CD4-positive, alpha-beta T cell treated with Interleukin-1 beta for 1 hour (primary cell): ENCODE measurements around the gene CSDE1.

Source experiments
- DNase-seq, 2 donors: peaks; one replicate each; pipeline ENCODE4 v3.0.0-alpha.2; 2020 to 2022

The CSDE1 gene

GRCh38 chr1:114746450-114747121, 11.2 kb downstream of the CSDE1 start:
- no peak for DNase-seq

DNA sequence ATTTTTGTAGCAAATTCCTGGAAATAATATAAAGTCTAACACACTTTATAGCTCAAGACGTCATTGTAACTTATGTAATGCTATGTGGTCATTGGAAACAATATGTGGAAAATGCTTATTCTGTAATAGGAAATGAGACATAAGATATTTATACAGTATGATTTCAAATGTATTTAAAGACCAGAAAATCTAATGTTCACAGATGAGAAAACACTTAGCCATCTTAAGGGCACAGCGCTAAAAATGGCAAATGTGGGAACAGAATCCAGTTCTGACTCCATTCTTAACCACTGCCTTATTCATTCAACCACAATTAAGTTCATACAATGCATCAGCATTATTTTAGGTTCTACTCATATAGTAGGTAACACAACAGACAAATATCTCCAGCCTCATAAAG, 12.5 kb downstream of the CSDE1 start:
- DNase-seq = no peak

- DNase-seq = no peak
Observed at GRCh38 chr1:114741963-114742746, 15.6 kb downstream of the CSDE1 start.

DNA sequence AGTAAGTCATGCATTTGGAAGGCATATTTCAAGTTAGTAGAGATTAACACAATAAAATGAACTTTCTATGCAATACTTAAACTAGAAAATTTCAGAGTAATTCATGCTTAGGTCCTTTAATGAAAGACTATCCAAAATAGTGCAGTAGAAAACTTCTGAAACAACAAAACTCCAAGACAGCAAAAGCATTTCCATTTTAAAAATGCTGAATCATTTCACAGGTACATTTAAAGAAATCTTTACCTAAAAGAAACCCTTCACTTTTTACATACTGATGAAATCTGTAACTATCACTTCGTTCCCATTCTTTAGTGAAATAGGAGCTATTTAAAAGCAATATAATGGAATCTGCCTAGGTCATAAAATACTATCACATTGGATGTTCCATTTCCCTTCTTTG, 17.5 kb downstream of the CSDE1 start:
- DNase-seq = no peak

GRCh38 chr1:114737314-114737849, 20.4 kb downstream of the CSDE1 start:
- DNase-seq = no peak

- no peak for DNase-seq
Observed at GRCh38 chr1:114735479-114735878, 22.3 kb downstream of the CSDE1 start.

GRCh38 chr1:114729782-114730181, 28.0 kb downstream of the CSDE1 start:
- DNase-seq = no peak

- DNase-seq = no peak
Observed at GRCh38 chr1:114728553-114728952, 29.2 kb downstream of the CSDE1 start.

GRCh38 chr1:114725230-114725629, 32.6 kb downstream of the CSDE1 start:
- no peak for DNase-seq

DNA sequence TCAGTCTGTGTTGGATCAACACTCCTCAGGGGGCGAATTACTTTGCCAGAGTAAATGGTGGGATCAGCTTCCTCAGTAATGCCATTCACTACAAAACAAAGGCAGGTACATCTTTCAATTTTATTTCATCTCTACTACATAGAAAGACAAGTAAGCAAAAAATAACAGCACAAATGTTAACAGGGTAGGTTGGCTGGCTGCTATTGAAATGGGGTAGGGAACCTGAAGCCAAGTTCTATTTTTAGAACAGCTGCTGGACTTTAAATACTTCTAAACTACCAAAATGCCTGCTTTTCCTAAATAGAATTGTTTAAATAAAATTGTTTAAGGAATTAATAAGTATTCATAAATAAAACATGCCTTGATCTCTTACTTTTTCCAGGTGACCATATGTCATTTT, 33.9 kb downstream of the CSDE1 start:
- no peak for DNase-seq

DNA sequence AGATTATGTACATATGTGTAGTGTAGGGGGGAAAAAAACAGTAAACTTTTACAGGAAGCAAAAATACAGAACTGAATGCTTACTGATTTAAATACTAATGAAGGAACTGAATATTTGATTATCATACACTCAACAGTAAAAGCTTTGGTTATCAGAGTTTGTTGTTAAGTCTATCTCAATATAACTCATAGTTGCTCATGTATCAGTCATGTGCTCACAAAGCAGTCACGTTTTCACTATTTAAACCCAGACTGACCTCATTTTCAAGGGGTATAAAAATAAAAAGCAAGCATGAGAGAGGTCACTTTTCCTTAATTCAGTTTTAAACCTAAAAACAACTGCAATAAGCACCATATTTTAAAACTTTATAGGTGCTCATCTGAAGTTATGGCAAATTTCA, 34.3 kb downstream of the CSDE1 start:
- no peak for DNase-seq

- no peak for DNase-seq
Observed at GRCh38 chr1:114720492-114720891, 37.3 kb downstream of the CSDE1 start.

- no peak for DNase-seq
Observed at GRCh38 chr1:114719424-114719787, 38.4 kb downstream of the CSDE1 start.

DNA sequence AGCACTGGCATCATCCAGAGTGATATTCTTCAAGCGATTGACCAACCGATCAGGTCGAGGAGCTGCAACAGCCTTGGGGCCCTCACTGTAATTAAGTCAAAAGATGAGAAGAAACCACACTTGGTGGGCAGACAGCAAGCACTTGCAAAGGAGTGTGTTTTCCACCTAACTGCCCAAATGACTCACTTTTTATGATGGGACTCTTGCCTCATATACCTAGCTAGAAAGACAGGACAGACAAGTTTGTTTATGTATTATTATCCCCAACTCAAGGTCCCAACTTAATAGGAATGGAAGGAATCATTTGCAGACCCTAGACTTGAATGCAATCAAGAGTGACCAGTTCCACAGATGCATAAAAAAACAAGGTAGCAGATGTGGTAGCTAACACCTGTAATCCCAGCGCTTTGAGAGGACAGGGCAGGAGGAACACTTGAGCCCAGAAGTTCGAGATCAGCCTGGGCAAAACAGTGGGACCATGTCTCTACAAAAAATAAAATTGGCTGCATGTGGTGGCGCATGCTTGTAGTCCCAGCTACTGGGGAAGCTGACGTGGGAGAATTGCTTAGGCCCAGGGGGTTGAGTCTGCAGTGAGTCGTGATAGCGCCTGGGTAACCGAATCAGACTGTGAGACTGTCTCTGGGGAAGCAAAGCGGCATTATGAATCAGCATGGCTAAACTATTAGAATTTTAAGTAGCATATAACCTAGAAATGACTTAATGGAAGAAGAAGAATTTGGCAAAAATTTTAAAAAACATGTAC, 38.9 kb downstream of the CSDE1 start:
- no peak for DNase-seq

- DNase-seq = peak; percentile 94 to 95
Observed at GRCh38 chr1:114716304-114717170, 41.2 kb downstream of the CSDE1 start, which contains the start of gene NRAS. NRAS (minus strand) TSS chr1:114716771; CDS start chr1:114716160, 611 bp downstream.

GRCh38 chr1:114715952-114716303, 41.9 kb downstream of the CSDE1 start:
- DNase-seq = no peak

GRCh38 chr1:114712977-114713376, 44.8 kb downstream of the CSDE1 start:
- no peak for DNase-seq

GRCh38 chr1:114710360-114710759, 47.4 kb downstream of the CSDE1 start:
- no peak for DNase-seq

- no peak for DNase-seq
Observed at GRCh38 chr1:114707604-114708003, 50.2 kb downstream of the CSDE1 start.

GRCh38 chr1:114703242-114703641, 54.5 kb downstream of the CSDE1 start:
- no peak for DNase-seq

DNA sequence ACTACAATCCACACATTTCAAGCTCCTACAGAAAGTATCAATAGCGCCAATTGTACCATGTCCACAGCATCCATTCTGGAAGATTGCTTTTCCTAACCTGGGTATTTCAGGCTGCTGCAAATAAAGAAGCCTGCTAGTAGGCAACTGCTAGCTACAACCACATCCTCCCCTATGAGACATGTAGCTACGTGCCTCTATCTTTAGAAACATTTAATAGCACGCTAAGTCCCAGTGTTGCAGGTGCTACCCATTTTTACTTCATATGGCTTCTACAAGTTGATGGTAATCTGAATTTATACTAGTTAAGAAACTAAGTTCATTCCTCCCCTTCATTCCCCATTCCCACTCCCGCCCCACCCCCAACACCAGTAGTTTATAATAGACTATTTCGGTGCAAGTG, 55.0 kb downstream of the CSDE1 start:
- DNase-seq = no peak

DNA sequence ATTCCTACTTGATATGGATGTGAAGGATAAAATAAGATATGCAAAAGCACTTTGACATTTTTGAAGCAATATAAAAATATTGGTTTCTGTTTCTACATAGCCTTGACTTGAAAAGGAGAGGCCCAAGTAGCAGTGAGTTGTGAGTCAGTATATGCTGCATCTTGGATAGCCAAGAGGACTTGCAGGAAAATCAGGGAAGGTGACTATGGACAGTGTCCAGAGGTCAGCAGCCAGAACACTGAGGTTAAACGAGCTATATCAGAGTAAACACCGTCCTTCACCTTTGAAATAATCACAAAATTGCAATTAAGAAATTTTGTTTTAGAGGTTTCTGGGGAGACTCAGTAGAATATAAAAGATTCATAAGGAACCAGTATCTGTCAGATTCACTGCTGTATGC, 55.9 kb downstream of the CSDE1 start:
- DNase-seq = no peak
